Activated CD8-positive, alpha-beta memory T cell treated with anti-CD3 and anti-CD28 coated beads, Interleukin-2, amount 10 ng/mL, durations not matched to agents 7 days and 5 days (primary cell): Measurements from ENCODE around the gene PLS1. TPM values are rescaled to one million over a fixed set of nuclear protein-coding genes. Genes with fewer than 3 reads are reported as not detected.

ENCODE experiments used
- ATAC-seq: fragments of 150-1000 bp; cut with Tn5 transposase; one replicate; pipeline ENCODE4 v1.10.0; 2021; ENCODE audit warnings: moderate library complexity
- CTCF ChIA-PET: fragments of 350-600 bp; sonication (Branson Sonifier 250); formaldehyde crosslinking; loops from one replicate; lab custom pipeline; 2021; ENCODE audit warnings: antibody characterized with exemption; lab: Charles Lee
- DNase-seq: peaks from one replicate; pipeline ENCODE4 v3.0.0-alpha.2; 2020
- H3K27ac Mint-ChIP-seq: one replicate; pipeline ENCODE4 v1.8.0; 2021; ENCODE audit warnings: mild to moderate bottlenecking, mixed read lengths
- H3K27me3 Mint-ChIP-seq: one replicate; pipeline ENCODE4 v1.8.0; 2021; ENCODE audit warnings: mixed read lengths
- H3K36me3 Mint-ChIP-seq: one replicate; pipeline ENCODE4 v1.8.0; 2021; ENCODE audit warnings: mild to moderate bottlenecking, mixed read lengths
- H3K4me1 Mint-ChIP-seq: one replicate; pipeline ENCODE4 v1.8.0; 2021; ENCODE audit warnings: mixed read lengths
- H3K4me3 Mint-ChIP-seq: one replicate; pipeline ENCODE4 v1.8.0; 2021; ENCODE audit warnings: mild to moderate bottlenecking, moderate library complexity, mixed read lengths
- H3K9me3 Mint-ChIP-seq: one replicate; pipeline ENCODE4 v1.8.0; 2022; ENCODE audit warnings: low read depth, mixed read lengths
- total RNA-seq, 2 experiments: library from RNA; stranded (reverse); gene quantifications; one replicate each; pipeline ENCODE4 v1.2.3, GENCODE V29; 2021

The PLS1 gene
- total RNA-seq, 2 experiments from 2014 or later = 4.2 to 4.5 TPM

GRCh38 chr3:142650001-142650693 lies 54.0 kb downstream of the PLS1 start:
- Mint-ChIP-seq H3K27ac (no peak overlapping the region), H3K4me1 (no peaks in the 10 kb centered on the region), H3K36me3 (no peaks in the 10 kb centered on the region), H3K4me3 (no peak overlapping the region), H3K9me3 (no peaks in the 10 kb centered on the region), H3K27me3 (no peaks in the 10 kb centered on the region)
- DNase-seq = no peak
- no peak for ATAC-seq
- CTCF ChIA-PET = no interaction called here

- ATAC-seq (no peak), DNase-seq (no peak)
- Mint-ChIP-seq H3K4me1 (no peaks in the 10 kb centered on the region), H3K9me3 (no peaks in the 10 kb centered on the region), H3K27ac (no peak overlapping the region), H3K36me3 (no peaks in the 10 kb centered on the region), H3K27me3 (no peaks in the 10 kb centered on the region), H3K4me3 (no peak overlapping the region)
- CTCF ChIA-PET = no interaction called here
These were observed 55.5 kb downstream of the PLS1 start for GRCh38 chr3:142651711-142652110.

GRCh38 chr3:142652826-142653292 lies 56.7 kb downstream of the PLS1 start:
- no peaks in the 10 kb centered on the region for H3K4me1 Mint-ChIP-seq
- no peaks in the 10 kb centered on the region for H3K27me3 Mint-ChIP-seq
- DNase-seq (no peak), ATAC-seq (no peak)
- CTCF ChIA-PET = no interaction called here
- no peak overlapping the region for H3K27ac Mint-ChIP-seq
- H3K9me3 Mint-ChIP-seq = no peaks in the 10 kb centered on the region
- H3K36me3 Mint-ChIP-seq = no peaks in the 10 kb centered on the region
- no peak overlapping the region for H3K4me3 Mint-ChIP-seq

GRCh38 chr3:142656575-142656974 lies 60.4 kb downstream of the PLS1 start:
- no peaks in the 10 kb centered on the region for H3K27me3 Mint-ChIP-seq
- H3K36me3 Mint-ChIP-seq = no peaks in the 10 kb centered on the region
- no peaks in the 10 kb centered on the region for H3K9me3 Mint-ChIP-seq
- H3K4me3 Mint-ChIP-seq = no peak overlapping the region
- H3K27ac Mint-ChIP-seq = no peak overlapping the region
- no peaks in the 10 kb centered on the region for H3K4me1 Mint-ChIP-seq
- CTCF ChIA-PET = no interaction called here
- DNase-seq (no peak), ATAC-seq (no peak)

GRCh38 chr3:142657033-142657432 lies 60.8 kb downstream of the PLS1 start:
- Mint-ChIP-seq H3K4me3 (no peak overlapping the region), H3K27me3 (no peaks in the 10 kb centered on the region), H3K27ac (no peak overlapping the region), H3K36me3 (no peaks in the 10 kb centered on the region), H3K9me3 (no peaks in the 10 kb centered on the region), H3K4me1 (no peaks in the 10 kb centered on the region)
- ATAC-seq (no peak), DNase-seq (no peak)
- CTCF ChIA-PET = no interaction called here

- ATAC-seq (no peak), DNase-seq (no peak)
- CTCF ChIA-PET = interaction anchor here (1.8 kb wide), 1 partner anchor 15 kb away, joined by 3 read pairs; no protein-coding TSS in a partner anchor
- Mint-ChIP-seq H3K9me3 (no peaks in the 10 kb centered on the region), H3K4me3 (no peak overlapping the region), H3K27me3 (no peaks in the 10 kb centered on the region), H3K4me1 (no peaks in the 10 kb centered on the region), H3K36me3 (no peaks in the 10 kb centered on the region), H3K27ac (no peak overlapping the region)
These were observed 64.2 kb downstream of the PLS1 start for GRCh38 chr3:142660383-142660782.

- Mint-ChIP-seq H3K27me3 (no peaks in the 10 kb centered on the region), H3K4me3 (no peak overlapping the region), H3K27ac (no peak overlapping the region), H3K4me1 (no peaks in the 10 kb centered on the region), H3K9me3 (no peaks in the 10 kb centered on the region), H3K36me3 (no peaks in the 10 kb centered on the region)
- ATAC-seq (no peak), DNase-seq (no peak)
- CTCF ChIA-PET = interaction anchor here (1.8 kb wide), 1 partner anchor 14 kb away, joined by 3 read pairs; no protein-coding TSS in a partner anchor
These were observed 64.7 kb downstream of the PLS1 start for GRCh38 chr3:142660893-142661292.

- CTCF ChIA-PET = no interaction called here
- no peak overlapping the region for H3K4me3 Mint-ChIP-seq
- no peaks in the 10 kb centered on the region for H3K36me3 Mint-ChIP-seq
- no peak overlapping the region for H3K27ac Mint-ChIP-seq
- H3K4me1 Mint-ChIP-seq = no peaks in the 10 kb centered on the region
- DNase-seq = no peak
- no peaks in the 10 kb centered on the region for H3K27me3 Mint-ChIP-seq
- no peaks in the 10 kb centered on the region for H3K9me3 Mint-ChIP-seq
- ATAC-seq = no peak
These were observed 67.7 kb downstream of the PLS1 start for GRCh38 chr3:142663865-142664264.

GRCh38 chr3:142664311-142664710 lies 68.1 kb downstream of the PLS1 start:
- H3K27me3 Mint-ChIP-seq = no peaks in the 10 kb centered on the region
- H3K4me3 Mint-ChIP-seq = no peak overlapping the region
- no peaks in the 10 kb centered on the region for H3K4me1 Mint-ChIP-seq
- CTCF ChIA-PET = no interaction called here
- DNase-seq (no peak), ATAC-seq (no peak)
- H3K9me3 Mint-ChIP-seq = no peaks in the 10 kb centered on the region
- no peak overlapping the region for H3K27ac Mint-ChIP-seq
- no peaks in the 10 kb centered on the region for H3K36me3 Mint-ChIP-seq

GRCh38 chr3:142664819-142665218 lies 68.6 kb downstream of the PLS1 start:
- no peak overlapping the region for H3K27ac Mint-ChIP-seq
- H3K4me3 Mint-ChIP-seq = no peak overlapping the region
- H3K9me3 Mint-ChIP-seq = no peaks in the 10 kb centered on the region
- no peak for DNase-seq
- no peak for ATAC-seq
- CTCF ChIA-PET = interaction anchor here (0.9 kb wide), 1 partner anchor 68 kb away, joined by 3 read pairs; no protein-coding TSS in a partner anchor
- H3K4me1 Mint-ChIP-seq = no peaks in the 10 kb centered on the region
- H3K27me3 Mint-ChIP-seq = no peaks in the 10 kb centered on the region
- H3K36me3 Mint-ChIP-seq = no peaks in the 10 kb centered on the region

GRCh38 chr3:142670120-142670519 lies 73.9 kb downstream of the PLS1 start:
- no peak overlapping the region for H3K4me3 Mint-ChIP-seq
- H3K4me1 Mint-ChIP-seq = no peaks in the 10 kb centered on the region
- DNase-seq = no peak
- H3K9me3 Mint-ChIP-seq = no peaks in the 10 kb centered on the region
- H3K36me3 Mint-ChIP-seq = no peaks in the 10 kb centered on the region
- CTCF ChIA-PET = no interaction called here
- H3K27ac Mint-ChIP-seq = no peak overlapping the region
- no peak for ATAC-seq
- H3K27me3 Mint-ChIP-seq = no peaks in the 10 kb centered on the region

GRCh38 chr3:142676151-142676550 lies 80.0 kb downstream of the PLS1 start:
- no peak overlapping the region for H3K4me3 Mint-ChIP-seq
- H3K27ac Mint-ChIP-seq = no peak overlapping the region
- no peaks in the 10 kb centered on the region for H3K4me1 Mint-ChIP-seq
- no peaks in the 10 kb centered on the region for H3K9me3 Mint-ChIP-seq
- CTCF ChIA-PET = no interaction called here
- ATAC-seq (no peak), DNase-seq (no peak)
- H3K36me3 Mint-ChIP-seq = no peaks in the 10 kb centered on the region
- no peaks in the 10 kb centered on the region for H3K27me3 Mint-ChIP-seq

GRCh38 chr3:142680710-142681109 lies 84.5 kb downstream of the PLS1 start:
- H3K27ac Mint-ChIP-seq = no peak overlapping the region
- H3K9me3 Mint-ChIP-seq = no peaks in the 10 kb centered on the region
- no peaks in the 10 kb centered on the region for H3K36me3 Mint-ChIP-seq
- no peak overlapping the region for H3K4me3 Mint-ChIP-seq
- DNase-seq (no peak), ATAC-seq (no peak)
- CTCF ChIA-PET = no interaction called here
- no peaks in the 10 kb centered on the region for H3K4me1 Mint-ChIP-seq
- H3K27me3 Mint-ChIP-seq = no peaks in the 10 kb centered on the region

GRCh38 chr3:142690613-142691012 lies 94.4 kb downstream of the PLS1 start:
- Mint-ChIP-seq H3K27me3 (no peaks in the 10 kb centered on the region), H3K4me3 (no peak overlapping the region), H3K36me3 (no peaks in the 10 kb centered on the region), H3K27ac (no peak overlapping the region), H3K4me1 (no peaks in the 10 kb centered on the region), H3K9me3 (no peaks in the 10 kb centered on the region)
- CTCF ChIA-PET = no interaction called here
- DNase-seq (no peak), ATAC-seq (no peak)
